ENCODE data around the gene DNMT3L. TPM values are rescaled to one million over a fixed set of nuclear protein-coding genes. Genes with fewer than 3 reads are reported as not detected.

DNMT3L gene
- total and polyA plus RNA-seq, 4 donors = 0.18 to 0.99 (median 0.25) TPM; not detected in 1

- Histone ChIP-seq H3K9ac (ENCODE audit: low read depth in 1 of 2, low read length in 2 of 2) (no peak overlapping the region), H3K27me3 (ENCODE audit: control insufficient read depth in 4 of 4, insufficient read depth in 4 of 4, low read length in 3 of 4) (no peaks in the 10 kb centered on the region), H3K4me3 (ENCODE audit: low read depth in 1 of 3, low read length in 3 of 3) (no peak overlapping the region), H3K36me3 (ENCODE audit: control insufficient read depth in 4 of 4, insufficient read depth in 3 of 4, low read depth in 1 of 4, low read length in 3 of 4) (no peaks in the 10 kb centered on the region), H3K27ac (ENCODE audit: low read depth in 1 of 2, low read length in 2 of 2) (no peak overlapping the region), H3K4me1 (ENCODE audit: control insufficient read depth in 4 of 4, insufficient read depth in 4 of 4, low read length in 3 of 4) (no peaks in the 10 kb centered on the region), H3K9me3 (ENCODE audit: control insufficient read depth in 4 of 4, low read length in 3 of 4) (no peaks in the 10 kb centered on the region)
- DNase-seq (ENCODE audit: low spot score) = no peak
- WGBS = 89% methylated on average over 18 of the region's 18 CpGs
- TF ChIP-seq ZBTB33 (IDR thresholded peaks at IDR 0.05) = no peak
- no peak for TF ChIP-seq FOXA2 (IDR thresholded peaks at IDR 0.05)
- TF ChIP-seq CTCF (IDR thresholded peaks at IDR 0.05; ENCODE audit: low read depth, low read length, missing input control) = no peak
- no peak for TF ChIP-seq REST (IDR thresholded peaks at IDR 0.05)
- TF ChIP-seq HNF4G (IDR thresholded peaks at IDR 0.05) = no peak
- TF ChIP-seq GABPA (IDR thresholded peaks at IDR 0.05 in 1 of 2, conservative IDR thresholded peaks at IDR 0.05 in 1 of 2) = no peak
These were observed 10.7 kb upstream of the DNMT3L start for GRCh38 chr21:44272284-44272858.

- Histone ChIP-seq H3K4me1 (ENCODE audit: control insufficient read depth in 4 of 4, insufficient read depth in 4 of 4, low read length in 3 of 4) (no peaks in the 10 kb centered on the region), H3K36me3 (ENCODE audit: control insufficient read depth in 4 of 4, insufficient read depth in 3 of 4, low read depth in 1 of 4, low read length in 3 of 4) (no peaks in the 10 kb centered on the region), H3K27me3 (ENCODE audit: control insufficient read depth in 4 of 4, insufficient read depth in 4 of 4, low read length in 3 of 4) (no peaks in the 10 kb centered on the region), H3K27ac (ENCODE audit: low read depth in 1 of 2, low read length in 2 of 2) (no peak overlapping the region), H3K9me3 (ENCODE audit: control insufficient read depth in 4 of 4, low read length in 3 of 4) (no peaks in the 10 kb centered on the region), H3K4me3 (ENCODE audit: low read depth in 1 of 3, low read length in 3 of 3) (no peak overlapping the region), H3K9ac (ENCODE audit: low read depth in 1 of 2, low read length in 2 of 2) (no peak overlapping the region)
- WGBS = 91% methylated on average over 18 of the region's 18 CpGs
- no peak for DNase-seq (ENCODE audit: low spot score)
- TF ChIP-seq RAD21 (IDR thresholded peaks at IDR 0.05) (no peak), FOXA1 (IDR thresholded peaks at IDR 0.05) (no peak), SP1 (IDR thresholded peaks at IDR 0.05) (no peak), MAX (IDR thresholded peaks at IDR 0.05) (no peak), FOXA2 (IDR thresholded peaks at IDR 0.05) (no peak), GABPA (IDR thresholded peaks at IDR 0.05 in 1 of 2, conservative IDR thresholded peaks at IDR 0.05 in 1 of 2) (no peak), EGR1 (IDR thresholded peaks at IDR 0.05; ENCODE audit: low read depth in 2 of 2) (no peak), REST (IDR thresholded peaks at IDR 0.05) (no peak), YY1 (IDR thresholded peaks at IDR 0.05) (no peak), CTCF (IDR thresholded peaks at IDR 0.05; ENCODE audit: low read depth, low read length, missing input control) (no peak), HNF4A (conservative IDR thresholded peaks at IDR 0.05) (no peak)
These were observed 10.0 kb upstream of the DNMT3L start for GRCh38 chr21:44271558-44272283.

Measured in liver (tissue), 9 donors.